ENCODE data around the gene RNU7-1.
A peak's percentile ranks its signal among the peaks of the same experiment; 100 is the strongest.

Gene RNU7-1

DNA sequence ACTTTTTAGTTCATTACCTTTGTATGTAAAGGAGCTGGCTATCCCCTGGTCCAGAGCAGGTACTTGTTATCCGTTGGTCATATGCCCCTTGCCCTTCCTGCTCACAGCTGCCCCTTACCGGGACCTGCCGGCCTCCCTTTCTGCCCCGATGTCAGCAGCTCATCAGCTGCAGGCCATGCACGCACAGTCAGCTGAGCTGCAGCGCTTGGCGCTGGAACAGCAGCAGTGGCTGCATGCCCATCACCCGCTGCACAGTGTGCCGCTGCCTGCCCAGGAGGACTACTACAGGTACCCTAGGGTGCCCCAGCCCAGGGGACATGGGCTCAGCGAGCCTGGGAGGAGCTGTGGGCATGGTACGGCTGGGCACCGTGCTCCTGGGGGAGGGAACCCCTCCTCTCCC, 2.3 kb upstream of the RNU7-1 start:
- TF ChIP-seq ZFX (IDR thresholded peaks at IDR 0.05), result no peak
- TF ChIP-seq, protein P1, sequence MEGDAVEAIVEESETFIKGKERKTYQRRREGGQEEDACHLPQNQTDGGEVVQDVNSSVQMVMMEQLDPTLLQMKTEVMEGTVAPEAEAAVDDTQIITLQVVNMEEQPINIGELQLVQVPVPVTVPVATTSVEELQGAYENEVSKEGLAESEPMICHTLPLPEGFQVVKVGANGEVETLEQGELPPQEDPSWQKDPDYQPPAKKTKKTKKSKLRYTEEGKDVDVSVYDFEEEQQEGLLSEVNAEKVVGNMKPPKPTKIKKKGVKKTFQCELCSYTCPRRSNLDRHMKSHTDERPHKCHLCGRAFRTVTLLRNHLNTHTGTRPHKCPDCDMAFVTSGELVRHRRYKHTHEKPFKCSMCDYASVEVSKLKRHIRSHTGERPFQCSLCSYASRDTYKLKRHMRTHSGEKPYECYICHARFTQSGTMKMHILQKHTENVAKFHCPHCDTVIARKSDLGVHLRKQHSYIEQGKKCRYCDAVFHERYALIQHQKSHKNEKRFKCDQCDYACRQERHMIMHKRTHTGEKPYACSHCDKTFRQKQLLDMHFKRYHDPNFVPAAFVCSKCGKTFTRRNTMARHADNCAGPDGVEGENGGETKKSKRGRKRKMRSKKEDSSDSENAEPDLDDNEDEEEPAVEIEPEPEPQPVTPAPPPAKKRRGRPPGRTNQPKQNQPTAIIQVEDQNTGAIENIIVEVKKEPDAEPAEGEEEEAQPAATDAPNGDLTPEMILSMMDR (conservative IDR thresholded peaks at IDR 0.05), result no peak
- no peak overlapping the region; the same call in 1 of the 2 replicates for H3K27ac ChIP-seq

DNA sequence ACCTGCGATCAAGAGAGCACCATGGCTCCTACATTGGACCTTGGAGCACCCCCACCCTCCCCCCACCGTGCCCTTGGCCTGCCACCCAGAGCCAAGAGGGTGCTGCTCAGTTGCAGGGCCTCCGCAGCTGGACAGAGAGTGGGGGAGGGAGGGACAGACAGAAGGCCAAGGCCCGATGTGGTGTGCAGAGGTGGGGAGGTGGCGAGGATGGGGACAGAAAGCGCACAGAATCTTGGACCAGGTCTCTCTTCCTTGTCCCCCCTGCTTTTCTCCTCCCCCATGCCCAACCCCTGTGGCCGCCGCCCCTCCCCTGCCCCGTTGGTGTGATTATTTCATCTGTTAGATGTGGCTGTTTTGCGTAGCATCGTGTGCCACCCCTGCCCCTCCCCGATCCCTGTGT, 1.8 kb upstream of the RNU7-1 start:
- TF ChIP-seq ZFX (IDR thresholded peaks at IDR 0.05), result no peak
- TF ChIP-seq, protein P1 (conservative IDR thresholded peaks at IDR 0.05), result no peak
- H3K27ac ChIP-seq, result no peak overlapping the region

DNA sequence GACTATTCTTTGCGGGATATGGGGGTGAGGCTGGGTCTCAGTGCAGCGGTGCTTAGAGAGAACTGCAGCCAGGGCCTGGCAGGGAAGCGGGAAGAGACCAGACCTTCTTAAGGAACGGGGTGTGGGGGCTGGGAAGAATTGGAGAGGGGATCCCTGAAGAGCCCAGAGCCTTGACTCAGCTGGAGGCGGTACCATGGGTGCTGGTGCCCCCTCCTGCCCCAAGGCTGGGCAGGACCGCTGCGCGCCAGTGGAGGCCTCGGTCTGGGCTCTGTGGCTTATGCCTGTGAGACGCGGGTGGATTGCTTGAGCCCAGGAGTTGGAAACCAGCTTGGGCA, 1.3 kb upstream of the RNU7-1 start:
- TF ChIP-seq, protein P1 (conservative IDR thresholded peaks at IDR 0.05), result no peak
- no peak for TF ChIP-seq ZFX (IDR thresholded peaks at IDR 0.05)
- H3K27ac ChIP-seq, result peak overlapping the region; percentile 96

DNA sequence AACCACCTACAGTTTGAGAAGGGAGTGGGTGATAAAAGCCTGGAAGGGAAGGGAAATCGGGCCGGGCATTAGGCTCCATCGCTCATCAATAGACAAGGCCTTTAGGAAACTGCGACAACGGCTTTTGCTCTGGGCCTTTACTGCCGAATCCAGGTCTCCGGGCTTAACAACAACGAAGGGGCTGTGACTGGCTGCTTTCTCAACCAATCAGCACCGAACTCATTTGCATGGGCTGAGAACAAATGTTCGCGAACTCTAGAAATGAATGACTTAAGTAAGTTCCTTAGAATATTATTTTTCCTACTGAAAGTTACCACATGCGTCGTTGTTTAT, 261 bp upstream of the RNU7-1 start:
- peak overlapping the region; percentile 96 for H3K27ac ChIP-seq

DNA sequence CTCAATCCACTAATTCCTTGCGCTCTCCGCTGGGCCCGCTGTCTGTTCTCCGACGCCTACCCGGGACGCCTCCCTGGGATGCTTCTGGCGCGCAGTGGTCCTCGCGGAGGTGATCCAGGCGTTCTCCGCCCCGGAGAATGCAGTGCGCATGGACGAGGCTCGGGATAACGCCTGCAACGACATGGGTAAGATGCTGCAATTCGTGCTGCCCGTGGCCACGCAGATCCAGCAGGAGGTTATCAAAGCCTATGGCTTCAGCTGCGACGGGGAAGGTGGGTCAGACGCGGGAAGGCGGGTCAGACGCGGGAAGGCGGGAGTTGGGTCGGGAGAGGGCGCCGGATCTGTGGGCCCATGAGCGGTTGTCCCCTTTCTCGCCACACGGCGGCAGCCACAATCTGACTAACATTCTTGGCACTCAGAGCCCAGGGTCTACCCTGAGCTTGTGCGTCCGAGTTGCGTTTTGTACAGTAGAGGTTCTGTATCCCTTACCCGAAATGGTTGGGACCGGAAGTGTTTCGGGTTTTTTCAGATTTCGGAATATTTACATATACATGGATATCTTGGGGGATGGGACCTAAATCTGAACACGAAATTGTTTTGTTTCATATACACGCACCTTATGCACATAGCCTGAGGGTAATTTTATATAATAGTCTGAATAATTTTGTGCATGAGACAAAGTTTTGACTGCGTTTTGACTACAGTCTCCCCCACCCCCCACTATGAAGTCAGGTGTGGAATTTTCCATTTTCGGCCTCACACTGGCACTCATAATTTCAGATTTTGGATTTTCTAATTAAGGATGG, 968 bp downstream of the RNU7-1 start:
- TF ChIP-seq, protein P1 (conservative IDR thresholded peaks at IDR 0.05), result peak; percentile 95
- no peak for TF ChIP-seq ZFX (IDR thresholded peaks at IDR 0.05)
- H3K27ac ChIP-seq, result peak overlapping the region; percentile 96

More for the DNA sequence above, 261 bp upstream of the RNU7-1 start:
- no peak for TF ChIP-seq ZFX (IDR thresholded peaks at IDR 0.05)

DNA sequence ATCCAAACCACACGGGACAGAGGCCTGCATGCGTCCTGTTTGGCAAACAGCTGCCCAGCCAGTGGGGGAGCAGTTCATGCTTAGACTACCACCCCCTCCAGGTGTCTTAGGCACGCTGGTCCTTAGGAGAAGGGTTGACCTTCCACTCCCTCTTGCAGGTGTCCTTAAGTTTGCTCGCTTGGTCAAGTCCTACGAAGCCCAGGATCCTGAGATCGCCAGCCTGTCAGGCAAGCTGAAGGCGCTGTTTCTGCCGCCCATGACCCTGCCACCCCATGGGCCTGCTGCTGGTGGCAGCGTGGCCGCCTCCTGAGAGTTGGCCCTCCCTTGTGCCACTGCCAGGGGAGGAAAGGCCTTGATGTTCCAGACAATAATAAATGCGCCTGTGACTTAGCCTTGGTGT, 2.0 kb downstream of the RNU7-1 start:
- no peak; the same call in 1 of the 2 replicates for TF ChIP-seq ZFX (IDR thresholded peaks at IDR 0.05)
- TF ChIP-seq, protein P1 (conservative IDR thresholded peaks at IDR 0.05), result no peak
- H3K27ac ChIP-seq, result peak overlapping the region; percentile 96

DNA sequence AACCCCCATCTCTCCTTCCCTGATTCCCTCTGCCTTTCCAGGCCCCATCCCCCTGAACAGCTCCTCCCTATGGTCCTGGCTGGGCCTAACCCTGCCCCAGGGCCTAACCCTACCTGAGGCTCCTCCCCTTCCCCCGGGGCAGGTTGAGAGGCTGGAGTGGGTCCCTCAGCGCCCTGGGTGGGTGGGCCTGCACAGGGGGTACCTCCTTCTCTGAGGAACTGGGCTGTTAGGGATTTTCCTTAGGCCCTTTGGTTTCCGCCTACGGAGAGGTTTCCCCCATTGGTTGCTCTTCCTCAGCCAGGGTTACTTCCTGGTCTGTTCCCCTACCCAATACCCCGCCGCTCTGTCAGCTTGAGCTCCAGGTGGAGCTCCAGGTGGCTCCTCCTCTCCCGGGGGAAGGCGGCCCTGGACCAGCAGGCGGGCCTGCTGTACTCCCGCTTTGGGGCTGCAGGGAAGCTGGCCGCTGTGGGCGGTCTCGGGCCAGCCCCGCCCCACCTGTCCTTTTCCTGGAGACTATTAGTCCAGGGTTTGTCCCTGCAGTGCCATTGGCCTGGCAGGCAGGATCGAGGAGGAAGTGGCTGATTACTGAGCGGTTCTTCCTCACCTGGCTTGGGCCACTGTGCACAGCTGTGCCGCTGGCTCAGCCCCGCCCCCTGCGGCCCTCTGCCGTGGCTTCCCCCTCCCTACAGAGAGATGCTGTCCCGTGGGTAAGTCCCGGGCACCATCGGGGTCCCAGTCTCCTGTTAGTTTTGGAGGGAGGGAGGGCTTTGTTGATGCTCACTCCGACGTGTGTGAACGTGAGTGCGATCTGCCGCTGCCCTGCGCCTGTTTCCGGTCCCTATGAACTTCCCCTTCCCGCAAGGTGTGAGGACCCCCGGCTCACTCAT, 2.7 kb downstream of the RNU7-1 start:
- peak overlapping the region; percentile 96 for H3K27ac ChIP-seq
- TF ChIP-seq, protein P1 (conservative IDR thresholded peaks at IDR 0.05), result no peak
- TF ChIP-seq ZFX (IDR thresholded peaks at IDR 0.05), result no peak; the same call in 1 of the 2 replicates
